GM12878 (cell line): ENCODE results near the gene NUDT6.

Source experiments
- EZH2 ChIP-seq: IDR thresholded peaks from 2 replicates; pipeline ENCODE4 v1.6.1; 2012; ENCODE audit warnings: low read depth, mild to moderate bottlenecking, control low read depth, inconsistent platforms, low read length, borderline replicate concordance; ENCODE audit not compliant: control insufficient read depth
- FOS ChIP-seq: IDR thresholded peaks from 3 replicates; pipeline ENCODE4 v1.6.1; 2011; ENCODE audit warnings: borderline replicate concordance; ENCODE audit not compliant: insufficient read length; ENCODE audit errors: extremely low read depth
- JUND ChIP-seq: IDR thresholded peaks from 2 replicates; pipeline ENCODE4 v1.6.1; 2012; ENCODE audit warnings: low read depth, mild to moderate bottlenecking, low read length, improper control_type of control experiment, moderate library complexity
- KLF5 ChIP-seq: fragments of 450-650 bp; IDR thresholded peaks from 2 replicates; pipeline ENCODE4 v1.6.1; 2014; ENCODE audit warnings: mild to moderate bottlenecking; ENCODE audit not compliant: partially characterized antibody
- NRF1 ChIP-seq: conservative IDR thresholded peaks from 2 replicates; pipeline ENCODE4 v1.6.1; 2011; ENCODE audit warnings: mild to moderate bottlenecking, low read depth, low read length, improper control_type of control experiment
- POLR2A ChIP-seq: IDR thresholded peaks from 2 replicates; pipeline ENCODE4 v1.6.1; 2011; ENCODE audit warnings: low read depth, mild to moderate bottlenecking, low read length
- RFX5 ChIP-seq: IDR thresholded peaks from 2 replicates; pipeline ENCODE4 v1.6.1; 2011; ENCODE audit warnings: low read depth, low read length, improper control_type of control experiment
- SRF ChIP-seq, 2 experiments: IDR thresholded peaks; 2 replicates each; pipeline ENCODE4 v1.6.1; 2011; ENCODE audit warnings: low read depth in 2 of 2, low read length in 2 of 2, mild to moderate bottlenecking in 1 of 2, moderate library complexity in 1 of 2
- ZNF274 ChIP-seq: IDR thresholded peaks from one replicate; pipeline ENCODE4 v1.8.0; 2011; ENCODE audit not compliant: insufficient read length, insufficient read depth
- ZSCAN29 ChIP-seq: fragments of 450-650 bp; IDR thresholded peaks from 2 replicates; pipeline ENCODE4 v1.6.1; 2017; ENCODE audit warnings: mild to moderate bottlenecking, moderate library complexity
- TF ChIP-seq, protein P1 (sequence below): fragments of 450-650 bp; IDR thresholded peaks from 2 replicates; pipeline ENCODE4 v1.6.1; 2018; ENCODE audit warnings: mild to moderate bottlenecking, low read depth, moderate library complexity; ENCODE audit not compliant: partially characterized antibody
- TF ChIP-seq, protein P2 (sequence below), 3 experiments: IDR thresholded peaks in 2 of 3; conservative IDR thresholded peaks in 1 of 3; 2 replicates each; pipeline ENCODE4 v1.5.1; 2011; ENCODE audit warnings: low read depth in 3 of 3, low read length in 3 of 3, mild to moderate bottlenecking in 3 of 3, control low read depth in 2 of 3, moderate library complexity in 2 of 3, inconsistent platforms in 1 of 3, mixed read lengths in 1 of 3; ENCODE audit not compliant: control insufficient read depth in 2 of 3, insufficient read depth in 1 of 3; ENCODE audit errors: extremely low read depth in 1 of 3
- TF ChIP-seq, protein P3 (sequence below): IDR thresholded peaks from 2 replicates; pipeline ENCODE4 v1.6.1; 2011; ENCODE audit warnings: mild to moderate bottlenecking, low read depth, low read length, moderate library complexity; ENCODE audit not compliant: insufficient replicate concordance

DNA sequence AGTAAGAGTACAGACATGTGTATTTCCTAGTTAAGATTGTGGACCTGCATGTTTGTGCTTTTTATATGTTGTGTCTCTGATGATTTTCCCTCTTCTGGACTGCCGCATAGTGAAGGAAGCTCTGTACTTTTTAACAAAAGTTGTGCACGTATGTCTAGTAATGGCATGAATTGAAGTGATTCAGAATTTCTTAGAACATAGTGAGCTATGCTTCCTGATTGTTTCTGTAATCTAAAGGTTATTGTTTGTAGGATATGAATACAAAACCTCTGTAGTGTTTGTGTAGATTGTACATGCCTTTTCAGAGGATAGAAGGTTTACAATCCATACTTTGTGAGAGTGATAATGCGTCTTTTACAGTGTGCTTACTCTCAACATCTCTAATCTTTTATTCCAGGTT lies 37.0 kb upstream of the NUDT6 start:
- TF ChIP-seq, protein P1, sequence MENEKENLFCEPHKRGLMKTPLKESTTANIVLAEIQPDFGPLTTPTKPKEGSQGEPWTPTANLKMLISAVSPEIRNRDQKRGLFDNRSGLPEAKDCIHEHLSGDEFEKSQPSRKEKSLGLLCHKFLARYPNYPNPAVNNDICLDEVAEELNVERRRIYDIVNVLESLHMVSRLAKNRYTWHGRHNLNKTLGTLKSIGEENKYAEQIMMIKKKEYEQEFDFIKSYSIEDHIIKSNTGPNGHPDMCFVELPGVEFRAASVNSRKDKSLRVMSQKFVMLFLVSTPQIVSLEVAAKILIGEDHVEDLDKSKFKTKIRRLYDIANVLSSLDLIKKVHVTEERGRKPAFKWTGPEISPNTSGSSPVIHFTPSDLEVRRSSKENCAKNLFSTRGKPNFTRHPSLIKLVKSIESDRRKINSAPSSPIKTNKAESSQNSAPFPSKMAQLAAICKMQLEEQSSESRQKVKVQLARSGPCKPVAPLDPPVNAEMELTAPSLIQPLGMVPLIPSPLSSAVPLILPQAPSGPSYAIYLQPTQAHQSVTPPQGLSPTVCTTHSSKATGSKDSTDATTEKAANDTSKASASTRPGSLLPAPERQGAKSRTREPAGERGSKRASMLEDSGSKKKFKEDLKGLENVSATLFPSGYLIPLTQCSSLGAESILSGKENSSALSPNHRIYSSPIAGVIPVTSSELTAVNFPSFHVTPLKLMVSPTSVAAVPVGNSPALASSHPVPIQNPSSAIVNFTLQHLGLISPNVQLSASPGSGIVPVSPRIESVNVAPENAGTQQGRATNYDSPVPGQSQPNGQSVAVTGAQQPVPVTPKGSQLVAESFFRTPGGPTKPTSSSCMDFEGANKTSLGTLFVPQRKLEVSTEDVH, result no peak
- TF ChIP-seq EZH2, result no peak
- no peak for TF ChIP-seq ZSCAN29
- TF ChIP-seq RFX5, result no peak
- no peak for TF ChIP-seq NRF1
- TF ChIP-seq SRF (IDR thresholded peaks at IDR 0.05; ENCODE audit: low read depth in 2 of 2, low read length in 2 of 2), result no peak
- no peak for TF ChIP-seq JUND
- TF ChIP-seq POLR2A, result no peak
- TF ChIP-seq, protein P2, sequence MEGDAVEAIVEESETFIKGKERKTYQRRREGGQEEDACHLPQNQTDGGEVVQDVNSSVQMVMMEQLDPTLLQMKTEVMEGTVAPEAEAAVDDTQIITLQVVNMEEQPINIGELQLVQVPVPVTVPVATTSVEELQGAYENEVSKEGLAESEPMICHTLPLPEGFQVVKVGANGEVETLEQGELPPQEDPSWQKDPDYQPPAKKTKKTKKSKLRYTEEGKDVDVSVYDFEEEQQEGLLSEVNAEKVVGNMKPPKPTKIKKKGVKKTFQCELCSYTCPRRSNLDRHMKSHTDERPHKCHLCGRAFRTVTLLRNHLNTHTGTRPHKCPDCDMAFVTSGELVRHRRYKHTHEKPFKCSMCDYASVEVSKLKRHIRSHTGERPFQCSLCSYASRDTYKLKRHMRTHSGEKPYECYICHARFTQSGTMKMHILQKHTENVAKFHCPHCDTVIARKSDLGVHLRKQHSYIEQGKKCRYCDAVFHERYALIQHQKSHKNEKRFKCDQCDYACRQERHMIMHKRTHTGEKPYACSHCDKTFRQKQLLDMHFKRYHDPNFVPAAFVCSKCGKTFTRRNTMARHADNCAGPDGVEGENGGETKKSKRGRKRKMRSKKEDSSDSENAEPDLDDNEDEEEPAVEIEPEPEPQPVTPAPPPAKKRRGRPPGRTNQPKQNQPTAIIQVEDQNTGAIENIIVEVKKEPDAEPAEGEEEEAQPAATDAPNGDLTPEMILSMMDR (IDR thresholded peaks at IDR 0.05 in 2 of 3, conservative IDR thresholded peaks at IDR 0.05 in 1 of 3; ENCODE audit: control insufficient read depth in 2 of 3, extremely low read depth in 1 of 3, insufficient read depth in 1 of 3, low read depth in 3 of 3, low read length in 3 of 3), result no peak
- TF ChIP-seq, protein P3, sequence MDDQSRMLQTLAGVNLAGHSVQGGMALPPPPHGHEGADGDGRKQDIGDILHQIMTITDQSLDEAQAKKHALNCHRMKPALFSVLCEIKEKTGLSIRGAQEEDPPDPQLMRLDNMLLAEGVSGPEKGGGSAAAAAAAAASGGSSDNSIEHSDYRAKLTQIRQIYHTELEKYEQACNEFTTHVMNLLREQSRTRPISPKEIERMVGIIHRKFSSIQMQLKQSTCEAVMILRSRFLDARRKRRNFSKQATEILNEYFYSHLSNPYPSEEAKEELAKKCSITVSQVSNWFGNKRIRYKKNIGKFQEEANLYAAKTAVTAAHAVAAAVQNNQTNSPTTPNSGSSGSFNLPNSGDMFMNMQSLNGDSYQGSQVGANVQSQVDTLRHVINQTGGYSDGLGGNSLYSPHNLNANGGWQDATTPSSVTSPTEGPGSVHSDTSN, result no peak
- TF ChIP-seq KLF5, result no peak
- TF ChIP-seq FOS, result no peak
- no peak for TF ChIP-seq ZNF274
